Ramos (cell line): ENCODE measurements around the gene CYFIP1.

Experiments used
- in situ Hi-C: fragments of 300-500 bp; cut with MboI; formaldehyde crosslinking; loops from one replicate; pipeline ENCODE4 v1.14.3; 2022; ENCODE audit warnings: low sequenced_read_pairs; ENCODE audit not compliant: unreplicated experiment

CYFIP1 gene

GRCh38 chr15:22839046-22839695, 141.0 kb downstream of the CYFIP1 start:
- in situ Hi-C loops = loop anchor here (5.0 kb wide), 1 partner anchor 42 kb away; no protein-coding TSS in a partner anchor

GRCh38 chr15:22838292-22839042, 141.7 kb downstream of the CYFIP1 start, which contains the start of gene NIPA2:
Gene NIPA2, plus strand, starts transcription at chr15:22838666. Its CDS starts 13,066 bp downstream, at chr15:22851732.
- in situ Hi-C loops = loop anchor here (5.0 kb wide), 1 partner anchor 41 kb away; no protein-coding TSS in a partner anchor

- in situ Hi-C loops = no loop called here
Measured at GRCh38 chr15:22831473-22831872, 148.7 kb downstream of the CYFIP1 start.

GRCh38 chr15:22827125-22827524, 153.0 kb downstream of the CYFIP1 start:
- in situ Hi-C loops = no loop called here

GRCh38 chr15:22823495-22824128, 156.6 kb downstream of the CYFIP1 start:
- in situ Hi-C loops = no loop called here

- in situ Hi-C loops = no loop called here
Measured at GRCh38 chr15:22819651-22820050, 160.5 kb downstream of the CYFIP1 start.
